Measurements from ENCODE around the gene NBEA.

NBEA gene

GRCh38 chr13:35649162-35649561, 707.1 kb downstream of the NBEA start:
- no peak overlapping the region for H3K27ac ChIP-seq (ENCODE audit: poor library complexity, severe bottlenecking)
- DNase-seq (ENCODE audit: low spot score) = no peak
- no peaks in the 10 kb centered on the region for H3K9me3 ChIP-seq (ENCODE audit: severe bottlenecking)
- H3K27me3 ChIP-seq (ENCODE audit: insufficient read depth, poor library complexity, severe bottlenecking) = no peaks in the 10 kb centered on the region
- TF ChIP-seq CTCF (IDR thresholded peaks at IDR 0.05; ENCODE audit: poor library complexity, severe bottlenecking) = no peak
- ATAC-seq (ENCODE audit: low read depth) = no peak
- H3K36me3 ChIP-seq (ENCODE audit: low read depth) = no peaks in the 10 kb centered on the region
- no peaks in the 10 kb centered on the region for H3K4me1 ChIP-seq (ENCODE audit: insufficient read depth, poor library complexity, severe bottlenecking)
- H3K4me3 ChIP-seq (ENCODE audit: severe bottlenecking) = no peak overlapping the region

- no peak overlapping the region for H3K4me3 ChIP-seq (ENCODE audit: severe bottlenecking)
- ATAC-seq (ENCODE audit: low read depth) = no peak
- no peak for DNase-seq (ENCODE audit: low spot score)
- H3K27me3 ChIP-seq (ENCODE audit: insufficient read depth, poor library complexity, severe bottlenecking) = no peaks in the 10 kb centered on the region
- H3K9me3 ChIP-seq (ENCODE audit: severe bottlenecking) = no peaks in the 10 kb centered on the region
- no peaks in the 10 kb centered on the region for H3K4me1 ChIP-seq (ENCODE audit: insufficient read depth, poor library complexity, severe bottlenecking)
- no peak for TF ChIP-seq CTCF (IDR thresholded peaks at IDR 0.05; ENCODE audit: poor library complexity, severe bottlenecking)
- H3K27ac ChIP-seq (ENCODE audit: poor library complexity, severe bottlenecking) = no peak overlapping the region
- no peaks in the 10 kb centered on the region for H3K36me3 ChIP-seq (ENCODE audit: low read depth)
These were observed 717.7 kb downstream of the NBEA start for GRCh38 chr13:35659796-35660195.

- TF ChIP-seq CTCF (IDR thresholded peaks at IDR 0.05; ENCODE audit: poor library complexity, severe bottlenecking) = no peak
- Histone ChIP-seq H3K9me3 (ENCODE audit: severe bottlenecking) (no peaks in the 10 kb centered on the region), H3K36me3 (ENCODE audit: low read depth) (no peaks in the 10 kb centered on the region), H3K4me3 (ENCODE audit: severe bottlenecking) (no peak overlapping the region), H3K4me1 (ENCODE audit: insufficient read depth, poor library complexity, severe bottlenecking) (no peaks in the 10 kb centered on the region), H3K27me3 (ENCODE audit: insufficient read depth, poor library complexity, severe bottlenecking) (no peaks in the 10 kb centered on the region), H3K27ac (ENCODE audit: poor library complexity, severe bottlenecking) (no peak overlapping the region)
- ATAC-seq (ENCODE audit: low read depth) (no peak), DNase-seq (ENCODE audit: low spot score) (no peak)
These were observed 722.7 kb downstream of the NBEA start for GRCh38 chr13:35664747-35665146.

- Histone ChIP-seq H3K27me3 (ENCODE audit: insufficient read depth, poor library complexity, severe bottlenecking) (no peaks in the 10 kb centered on the region), H3K4me3 (ENCODE audit: severe bottlenecking) (no peak overlapping the region), H3K4me1 (ENCODE audit: insufficient read depth, poor library complexity, severe bottlenecking) (no peaks in the 10 kb centered on the region), H3K27ac (ENCODE audit: poor library complexity, severe bottlenecking) (no peak overlapping the region), H3K36me3 (ENCODE audit: low read depth) (no peaks in the 10 kb centered on the region), H3K9me3 (ENCODE audit: severe bottlenecking) (no peaks in the 10 kb centered on the region)
- DNase-seq (ENCODE audit: low spot score) (no peak), ATAC-seq (ENCODE audit: low read depth) (no peak)
- no peak for TF ChIP-seq CTCF (IDR thresholded peaks at IDR 0.05; ENCODE audit: poor library complexity, severe bottlenecking)
These were observed 727.3 kb downstream of the NBEA start for GRCh38 chr13:35669321-35669720.

GRCh38 chr13:35672611-35673010, 730.5 kb downstream of the NBEA start:
- no peaks in the 10 kb centered on the region for H3K27me3 ChIP-seq (ENCODE audit: insufficient read depth, poor library complexity, severe bottlenecking)
- no peaks in the 10 kb centered on the region for H3K4me1 ChIP-seq (ENCODE audit: insufficient read depth, poor library complexity, severe bottlenecking)
- no peak for ATAC-seq (ENCODE audit: low read depth)
- no peak for TF ChIP-seq CTCF (IDR thresholded peaks at IDR 0.05; ENCODE audit: poor library complexity, severe bottlenecking)
- H3K4me3 ChIP-seq (ENCODE audit: severe bottlenecking) = no peak overlapping the region
- H3K36me3 ChIP-seq (ENCODE audit: low read depth) = no peaks in the 10 kb centered on the region
- H3K9me3 ChIP-seq (ENCODE audit: severe bottlenecking) = no peaks in the 10 kb centered on the region
- DNase-seq (ENCODE audit: low spot score) = no peak
- H3K27ac ChIP-seq (ENCODE audit: poor library complexity, severe bottlenecking) = no peak overlapping the region

Measured in RWPE2 (cell line).